ENCODE results near the gene CDKN2B-AS1.

DNA sequence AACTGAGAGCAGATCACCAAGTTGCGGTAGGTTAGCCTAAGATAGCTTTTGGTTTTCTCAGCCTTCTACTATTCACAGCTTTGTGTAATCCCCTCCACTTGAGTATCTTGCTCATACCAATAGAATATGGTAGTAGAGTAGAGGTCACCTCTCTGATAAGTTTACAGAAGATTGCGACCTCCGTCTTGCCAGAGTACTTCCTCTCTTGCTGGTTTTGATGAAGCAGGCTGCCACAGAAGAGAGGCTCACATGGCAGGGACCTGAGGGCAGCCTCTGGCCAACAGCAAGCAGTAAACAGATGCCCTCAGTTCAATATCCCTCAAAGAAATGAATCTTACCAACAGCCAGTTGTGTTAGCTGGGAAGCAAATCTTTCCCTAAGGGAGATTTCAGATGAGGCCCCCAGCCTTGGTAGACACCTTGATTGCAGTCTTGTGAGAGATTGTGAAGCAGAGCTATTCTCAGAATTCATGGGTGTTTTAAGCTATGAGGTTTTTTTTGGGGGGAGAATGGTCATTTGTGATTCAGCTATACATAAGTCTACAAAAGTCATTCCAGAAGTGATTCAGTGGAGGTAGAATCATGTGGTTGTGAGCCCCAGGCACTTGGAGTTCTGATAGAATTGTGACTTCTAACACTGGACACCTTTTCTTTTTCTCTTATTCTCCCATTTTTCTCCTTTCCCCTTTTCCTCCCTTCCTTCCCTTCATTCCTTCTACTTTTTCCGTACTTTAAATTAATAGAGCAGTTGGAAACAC, 37.2 kb downstream of the CDKN2B-AS1 start:
- TF ChIP-seq GATA3 (IDR thresholded peaks at IDR 0.05; ENCODE audit: low read depth, low read length) (no peak), GATA2 (IDR thresholded peaks at IDR 0.05; ENCODE audit: low read depth, low read length) (no peak)
